DMS114 treated with DMSO at 0.1 percent for 48 hours (cell line): ENCODE measurements around the gene TSPYL4.
"Not testable (repeated sequence)": the region's sequence is repeated elsewhere in the genome, so short reads cannot be mapped to it uniquely, and the experiment has no call there.

Experiments used
- DNase-seq: peaks from one replicate; lab custom pipeline; 2025; ENCODE audit not compliant: unreplicated experiment; lab: John Stamatoyannopoulos, UW

The TSPYL4 gene

DNA sequence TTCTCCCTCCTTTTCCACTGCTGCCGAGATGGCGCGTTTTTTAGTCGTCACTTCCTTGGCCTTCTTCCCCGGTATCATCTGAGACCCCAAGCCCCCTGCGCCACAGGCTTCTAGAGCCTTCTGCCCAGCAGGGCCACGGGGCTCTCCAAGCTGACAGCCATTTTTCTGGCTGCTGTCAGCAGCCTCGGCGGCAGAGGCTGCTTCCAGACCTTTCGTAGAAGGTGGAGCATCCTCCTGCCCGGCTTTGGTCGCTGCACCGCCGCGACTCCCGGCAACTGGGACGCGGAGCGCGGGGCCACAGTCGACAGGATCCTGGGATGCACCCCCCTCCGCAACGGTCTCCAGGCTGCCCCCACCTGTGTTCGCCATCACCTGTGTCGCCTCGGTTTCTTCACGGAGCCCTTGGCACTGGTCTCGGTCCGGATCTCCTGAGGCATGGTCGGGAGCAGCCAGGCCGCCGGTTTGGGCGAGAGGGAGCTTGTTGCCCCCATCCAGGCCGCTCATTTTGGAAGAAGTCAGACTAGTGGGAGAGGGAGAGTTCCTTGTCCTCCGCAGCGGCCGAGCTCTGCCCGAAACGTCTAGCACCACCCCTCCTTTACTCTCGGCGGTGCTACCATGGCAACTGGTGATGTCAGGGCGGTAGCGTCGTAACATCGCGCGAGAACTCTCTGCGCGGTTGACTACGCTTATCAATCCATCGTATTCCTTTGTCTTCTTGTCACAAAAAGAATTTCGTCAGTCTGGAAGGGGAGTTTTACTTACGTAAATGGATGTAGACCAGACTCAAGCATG lies at the start of gene TSPYL4:
Gene TSPYL4 (minus strand): TSS at position 571 of the 792 bp plus-strand sequence. CDS start 67 bp downstream, at position 504.
- DNase-seq = peak; percentile 89

DNA sequence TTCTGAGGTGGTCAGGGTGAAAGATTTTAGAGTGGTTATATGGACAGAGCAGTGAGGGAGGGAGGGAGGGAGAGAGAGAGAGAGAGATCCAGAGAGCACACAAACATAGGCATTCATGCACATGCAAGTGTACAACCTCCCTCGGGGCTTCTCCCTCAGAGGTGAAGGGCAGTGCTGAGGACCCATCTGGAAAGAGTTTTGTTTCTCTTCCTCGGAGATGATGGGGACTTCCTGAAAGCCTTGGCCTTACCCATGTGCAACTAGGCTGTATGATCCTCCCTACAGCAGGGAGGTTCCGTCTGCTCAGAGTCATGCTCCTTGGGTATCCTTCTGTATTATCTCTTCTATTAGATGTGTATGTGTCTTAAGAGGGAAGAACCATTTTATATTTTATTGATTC lies 47.2 kb upstream of the TSPYL4 start:
- no peak for DNase-seq

DNA sequence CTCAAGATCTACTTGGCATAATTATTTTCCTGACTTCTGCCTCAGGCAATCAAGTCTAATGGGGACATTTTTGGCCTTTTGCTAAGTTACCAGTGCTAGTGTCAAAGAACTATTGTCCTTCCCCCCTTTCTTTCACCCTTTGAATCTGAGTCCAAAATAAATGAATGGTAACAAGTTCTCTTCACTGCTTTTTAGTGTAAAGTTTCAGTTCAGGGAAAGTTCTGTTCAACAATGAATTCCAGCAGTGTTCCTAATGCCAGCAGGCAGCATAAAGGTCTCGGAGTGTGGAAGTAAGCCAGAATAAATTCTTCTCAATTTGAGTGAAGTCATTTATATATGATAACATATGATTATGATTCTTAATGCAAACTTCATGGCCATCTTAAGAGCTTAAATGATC lies 46.7 kb upstream of the TSPYL4 start:
- no peak for DNase-seq

DNA sequence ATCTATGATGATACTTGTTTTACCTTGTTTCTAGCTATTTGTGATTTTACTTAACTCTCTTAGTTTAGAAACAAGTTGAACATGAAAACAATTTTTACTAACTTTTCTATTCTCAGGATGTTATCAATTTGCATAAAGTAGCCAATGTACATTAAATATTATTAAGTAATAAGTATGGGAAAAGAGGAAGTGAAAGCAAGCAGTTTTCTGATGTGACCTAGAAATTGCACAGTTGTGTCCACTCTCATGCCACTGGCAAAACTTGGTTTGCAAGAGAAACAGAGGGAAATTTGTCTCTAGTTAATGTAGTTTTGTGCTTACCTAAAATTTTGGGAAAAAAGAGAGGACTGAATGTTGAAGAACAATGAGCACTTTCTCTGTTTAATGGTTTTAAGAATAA lies 45.1 kb upstream of the TSPYL4 start:
- no peak for DNase-seq

DNA sequence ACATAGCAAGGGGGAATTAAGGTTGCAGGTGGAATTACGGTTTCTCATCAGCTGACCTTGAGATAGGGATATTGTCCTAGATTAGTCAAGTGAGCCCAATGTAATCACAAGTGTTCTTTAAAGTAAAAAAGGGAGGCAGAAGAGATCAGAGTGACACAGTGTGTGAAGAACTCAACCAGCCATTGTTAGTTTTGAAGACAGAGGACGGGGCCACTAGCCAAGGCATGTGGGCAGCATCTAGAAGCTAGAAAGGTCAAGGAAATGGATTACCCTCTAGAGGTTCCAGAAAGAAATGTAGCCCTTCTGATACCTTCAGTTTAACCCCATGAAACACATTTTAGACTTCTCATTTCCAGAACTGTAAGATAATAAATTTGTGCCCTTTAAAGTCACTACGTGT lies 44.4 kb upstream of the TSPYL4 start:
- DNase-seq = no peak

DNA sequence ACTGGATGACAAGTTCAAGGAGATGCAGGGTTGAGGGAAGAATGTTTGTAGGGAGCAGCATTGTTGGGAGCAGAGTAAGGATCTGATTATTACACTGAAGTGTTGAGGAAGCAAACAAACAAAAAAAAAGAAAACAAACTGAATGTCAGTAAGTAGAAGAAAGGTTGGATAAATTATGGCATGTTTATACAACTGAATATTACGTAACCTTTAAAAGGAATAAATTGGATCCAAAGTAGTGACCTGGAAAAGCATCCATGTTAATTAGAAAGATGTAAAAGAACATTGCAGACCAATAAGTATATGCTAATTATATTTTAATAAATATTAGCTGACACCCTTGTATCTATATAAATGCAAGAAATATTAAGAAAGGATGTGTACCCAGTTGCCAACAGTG lies 38.7 kb upstream of the TSPYL4 start:
- no peak for DNase-seq

DNA sequence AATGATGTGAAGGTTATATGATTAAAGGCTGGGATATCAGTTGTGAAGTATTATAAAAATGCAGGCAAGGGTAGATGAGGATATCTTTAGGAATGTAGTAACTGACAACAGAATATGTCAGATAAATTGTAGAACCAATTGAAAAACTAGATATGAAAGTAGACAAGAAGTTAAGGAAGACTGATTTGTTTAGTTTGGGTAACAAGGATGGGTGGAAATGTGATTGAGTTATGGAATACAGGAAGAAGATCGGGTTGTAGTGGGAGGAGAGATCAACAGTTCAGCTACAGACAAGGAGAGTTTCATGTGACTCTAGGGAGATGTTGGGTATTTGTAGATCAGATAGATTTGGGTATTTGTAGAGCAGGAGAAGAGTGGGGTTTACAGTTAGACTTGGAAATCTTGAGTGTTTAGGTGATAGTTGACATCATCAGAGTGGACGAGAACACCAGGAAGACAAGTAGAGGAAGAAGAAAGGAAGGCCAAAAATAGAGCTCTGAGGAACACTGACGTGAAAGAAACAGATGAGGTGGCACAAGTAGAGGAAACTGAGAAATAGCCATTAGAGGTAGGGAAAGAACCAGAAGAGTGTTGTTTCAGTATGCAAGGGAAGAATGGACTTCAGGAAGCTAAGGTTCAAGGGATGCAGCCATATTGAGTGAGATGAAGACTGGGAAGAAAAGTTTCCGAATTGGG lies 38.0 kb upstream of the TSPYL4 start:
- DNase-seq = no peak

DNA sequence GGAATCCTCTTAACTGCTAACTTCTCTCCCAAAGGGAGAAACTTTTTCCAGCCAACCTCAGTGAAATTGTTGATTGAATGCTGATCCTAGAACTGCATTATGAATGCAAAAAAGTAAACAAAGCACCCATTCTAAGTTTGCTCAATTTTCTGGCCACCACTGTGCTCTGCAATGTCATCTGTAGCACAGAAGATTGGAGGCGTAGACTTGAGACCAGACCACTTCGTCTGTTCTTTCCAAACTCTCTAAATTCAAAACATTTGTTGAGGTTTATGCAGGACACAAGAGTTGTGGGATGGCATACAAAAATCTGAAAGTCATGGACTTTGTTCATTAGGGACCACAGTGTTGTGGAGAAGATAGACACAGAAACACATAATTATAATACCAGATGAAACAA lies 36.9 kb upstream of the TSPYL4 start:
- no peak for DNase-seq

DNA sequence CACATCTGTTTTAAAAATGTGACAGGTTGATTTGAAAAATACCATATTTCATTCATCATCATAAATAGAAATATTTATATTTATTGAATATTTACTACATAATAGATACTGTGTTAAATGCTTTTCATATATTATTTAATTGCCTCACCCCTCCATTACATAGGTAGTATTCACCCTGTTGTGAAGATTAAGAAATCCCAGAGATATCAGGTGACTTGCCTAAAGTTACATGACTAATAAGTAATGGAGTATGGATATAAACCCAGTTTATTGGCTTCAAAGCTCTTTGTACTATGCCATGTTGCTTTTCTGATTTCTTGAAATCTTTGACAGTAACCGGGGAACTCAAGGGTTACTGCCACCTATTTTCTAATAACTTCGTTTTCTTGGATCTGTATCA lies 36.0 kb upstream of the TSPYL4 start:
- no peak for DNase-seq

DNA sequence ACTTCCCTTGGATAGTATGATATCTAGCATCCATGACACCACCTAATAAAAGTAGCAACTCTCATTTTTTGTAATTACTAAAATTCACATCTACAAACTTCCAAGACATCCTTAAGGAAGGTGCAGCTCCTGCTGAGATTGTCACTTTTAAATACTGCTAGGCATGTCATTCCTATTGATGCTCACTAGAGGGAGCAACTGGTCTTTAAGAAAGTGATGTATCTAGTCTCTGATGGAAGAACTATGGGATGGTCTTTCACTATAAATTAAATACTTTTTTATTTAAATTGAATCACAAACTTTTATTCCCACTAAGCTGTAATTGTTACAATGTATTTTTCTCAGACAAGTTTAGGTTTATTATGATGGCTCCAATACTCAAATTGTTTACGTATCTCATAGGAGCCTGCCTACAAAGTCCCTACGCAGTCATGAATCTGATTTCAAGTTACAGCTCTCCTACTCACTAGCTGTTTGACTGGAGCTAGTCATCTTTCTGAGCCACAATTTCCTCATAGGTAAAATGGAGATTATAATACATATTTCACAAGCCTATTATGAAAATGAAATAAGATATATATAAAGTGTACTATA lies 33.9 kb upstream of the TSPYL4 start:
- DNase-seq = peak; percentile 83

DNA sequence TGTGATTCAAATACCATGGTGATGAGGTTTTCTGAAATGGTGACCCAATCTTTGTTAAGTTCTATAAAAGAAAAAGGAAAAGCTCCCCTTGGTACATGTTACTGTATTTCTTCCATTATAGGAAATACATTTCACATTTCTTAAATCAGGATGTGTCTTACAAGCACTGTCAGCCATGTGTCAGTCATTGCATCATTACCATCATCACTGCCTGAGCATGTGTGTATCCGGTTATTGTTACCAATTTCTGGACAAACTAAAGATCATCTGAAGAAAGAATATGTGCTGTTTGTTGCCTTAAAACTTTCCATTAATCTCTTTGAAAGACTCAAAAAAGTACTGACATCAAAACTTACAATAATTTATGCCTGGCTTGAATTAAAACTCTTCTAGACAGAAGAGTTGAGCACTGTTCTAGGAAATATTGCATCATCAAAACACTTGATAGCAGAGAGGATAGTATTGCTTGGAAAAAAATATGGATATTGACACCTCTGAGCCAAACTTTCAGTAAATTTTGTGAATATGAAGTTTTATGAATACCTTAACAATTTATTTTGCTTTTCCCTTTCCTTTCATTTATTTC lies 33.0 kb upstream of the TSPYL4 start:
- no peak for DNase-seq

DNA sequence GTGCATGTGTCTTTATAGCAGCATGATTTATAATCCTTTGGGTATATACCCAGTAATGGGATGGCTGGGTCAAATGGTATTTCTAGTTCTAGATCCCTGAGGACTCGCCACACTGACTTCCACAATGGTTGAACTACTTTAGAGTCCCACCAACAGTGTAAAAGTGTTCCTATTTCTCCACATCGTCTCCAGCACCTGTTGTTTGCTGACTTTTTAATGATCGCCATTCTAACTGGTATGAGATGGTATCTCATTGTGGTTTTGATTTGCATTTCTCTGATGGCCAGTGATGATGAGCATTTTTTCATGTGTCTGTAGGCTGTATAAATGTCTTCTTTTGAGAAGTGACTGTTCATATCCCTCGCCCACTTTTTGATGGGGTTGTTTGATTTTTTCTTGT lies 31.1 kb upstream of the TSPYL4 start:
- not testable (repeated sequence) for DNase-seq

DNA sequence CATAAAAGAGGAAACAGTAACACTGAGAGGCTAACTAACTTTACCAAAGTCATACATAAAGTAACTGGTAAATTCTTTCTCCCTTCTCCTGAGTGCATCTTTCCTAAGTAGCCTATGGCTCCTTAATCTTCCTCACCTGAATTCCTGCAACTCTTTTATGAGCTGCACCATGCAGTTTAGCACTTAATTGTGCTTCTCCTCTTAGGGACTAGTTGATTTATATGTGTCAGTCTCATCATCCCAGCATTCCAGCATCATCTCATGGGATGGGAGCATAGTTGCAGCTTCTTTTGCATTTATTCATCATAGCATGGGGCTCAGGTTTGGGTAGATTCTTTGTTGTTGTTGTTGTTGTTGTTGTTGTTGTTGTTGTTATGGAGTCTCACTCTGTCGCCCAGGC lies 29.3 kb upstream of the TSPYL4 start:
- DNase-seq = no peak

DNA sequence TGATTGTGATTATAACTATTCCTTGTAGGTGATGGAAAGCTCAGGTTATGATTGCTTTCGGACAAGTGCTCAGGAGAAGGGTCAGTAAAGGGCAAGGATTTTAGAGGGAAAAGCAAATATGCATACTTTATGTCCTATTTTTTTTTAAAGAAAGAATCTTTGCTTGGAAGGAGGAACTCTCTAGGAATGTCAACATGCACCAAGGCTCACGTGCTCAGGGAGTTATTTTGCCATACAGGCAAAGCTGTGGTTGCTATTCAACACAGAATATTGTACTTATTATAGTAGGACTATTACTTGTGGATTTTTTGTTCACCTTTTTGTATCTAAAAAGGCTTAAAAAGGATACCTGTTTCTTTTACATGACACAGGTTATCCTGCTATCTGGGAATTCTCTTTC lies 28.8 kb upstream of the TSPYL4 start:
- DNase-seq = no peak

DNA sequence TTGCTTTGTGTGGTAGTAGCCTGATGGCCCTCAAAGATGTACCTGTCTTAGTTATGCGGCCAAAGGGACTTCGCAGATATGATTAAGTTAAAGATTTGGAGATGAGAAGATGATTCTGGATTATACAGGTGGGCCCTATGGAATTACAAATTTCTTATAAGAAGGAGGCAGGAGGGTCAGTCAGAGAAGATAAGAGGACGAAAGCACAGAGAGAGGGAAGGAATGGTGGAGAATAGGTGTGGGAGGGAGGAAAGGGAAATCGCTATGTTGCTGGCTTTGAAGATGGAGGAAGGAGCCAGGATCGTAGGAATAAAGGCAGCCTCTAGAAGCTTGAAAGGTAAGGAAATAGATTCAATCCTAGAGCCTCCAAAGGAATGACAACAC lies 27.1 kb upstream of the TSPYL4 start:
- DNase-seq = no peak

DNA sequence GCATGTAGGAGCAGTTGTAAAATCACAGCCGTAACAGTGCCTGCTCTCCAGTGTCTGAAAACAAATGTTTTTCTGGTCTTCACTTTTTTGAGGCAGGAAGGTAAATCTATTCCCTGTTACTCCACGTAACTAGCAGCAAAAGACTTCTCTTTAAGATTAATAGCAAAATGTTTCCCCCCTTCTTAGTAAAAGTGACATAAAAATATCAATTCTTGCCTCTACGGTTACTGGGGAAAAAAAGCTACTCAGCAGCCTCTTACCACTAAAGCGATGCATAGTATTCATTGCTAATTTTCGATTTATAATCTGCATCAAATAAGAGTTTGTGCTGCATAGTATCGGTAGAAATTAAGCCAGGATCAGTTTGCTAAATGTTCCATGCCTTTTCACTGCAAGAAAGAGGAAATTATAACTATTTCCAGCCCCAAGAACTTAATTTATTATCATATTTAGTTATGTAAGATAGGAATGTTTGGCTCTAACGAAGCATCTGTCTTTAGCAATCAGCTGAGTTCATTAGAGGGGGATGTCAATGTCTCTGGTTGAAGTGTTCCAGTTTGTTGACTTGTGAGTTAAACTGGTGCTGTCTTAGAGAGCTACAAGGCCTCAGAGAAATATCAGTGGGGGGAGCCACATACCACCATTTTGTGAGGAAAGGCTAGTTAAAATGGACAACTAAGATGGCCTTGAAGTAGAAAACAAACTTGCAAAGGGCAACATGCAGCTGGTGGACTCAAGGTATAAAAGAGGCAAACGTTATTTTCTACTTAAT lies 26.5 kb upstream of the TSPYL4 start:
- peak; percentile 37 for DNase-seq

DNA sequence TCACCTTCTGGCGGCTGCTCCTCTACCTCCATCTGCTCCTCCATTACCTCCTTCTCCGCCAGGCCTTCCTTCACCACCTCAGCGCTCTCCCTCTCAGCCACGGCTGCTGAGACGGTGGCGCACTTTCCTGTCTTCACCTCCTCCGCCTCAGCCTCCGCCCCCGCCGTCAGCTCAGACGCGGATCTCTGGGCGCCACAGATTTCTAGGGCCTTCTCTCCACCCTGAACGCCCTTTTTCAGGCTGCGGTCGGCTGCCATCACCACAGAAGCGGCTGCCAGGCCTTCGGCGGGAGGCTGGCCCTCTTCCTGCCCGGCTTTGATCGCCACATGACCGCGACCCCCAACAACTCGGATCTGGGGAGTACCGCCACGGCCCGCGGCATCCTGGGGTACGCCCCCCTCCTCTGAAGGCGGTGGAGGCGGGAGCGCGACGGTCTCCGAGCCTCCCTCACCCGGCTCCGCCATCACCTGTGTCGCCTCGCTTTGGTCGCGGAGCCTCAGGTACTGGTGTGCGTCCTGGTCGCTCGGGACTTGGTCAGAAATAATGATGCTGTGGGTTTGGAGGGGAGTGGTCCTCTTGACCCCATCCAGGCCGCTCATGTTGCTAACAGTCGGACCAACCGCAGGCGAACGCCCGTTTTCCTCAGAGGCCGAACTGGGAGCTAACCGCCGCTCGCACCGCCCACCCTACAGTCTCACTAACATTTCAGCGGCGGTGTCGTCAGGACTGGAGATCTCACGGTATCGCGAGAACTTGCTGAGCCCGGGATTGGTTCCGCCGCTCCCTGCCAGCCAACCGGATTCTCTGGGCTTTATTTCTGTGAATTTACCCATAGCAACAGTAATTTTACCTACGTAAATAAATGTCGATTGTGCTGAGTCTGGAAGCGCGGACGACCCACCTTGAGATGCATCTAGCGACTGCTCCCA lies 25.6 kb upstream of the TSPYL4 start, which contains the start of gene TSPYL1:
Gene TSPYL1 (minus strand): TSS at position 699 of the 929 bp plus-strand sequence. CDS start 100 bp downstream, at position 599.
- DNase-seq = peak; percentile 97

DNA sequence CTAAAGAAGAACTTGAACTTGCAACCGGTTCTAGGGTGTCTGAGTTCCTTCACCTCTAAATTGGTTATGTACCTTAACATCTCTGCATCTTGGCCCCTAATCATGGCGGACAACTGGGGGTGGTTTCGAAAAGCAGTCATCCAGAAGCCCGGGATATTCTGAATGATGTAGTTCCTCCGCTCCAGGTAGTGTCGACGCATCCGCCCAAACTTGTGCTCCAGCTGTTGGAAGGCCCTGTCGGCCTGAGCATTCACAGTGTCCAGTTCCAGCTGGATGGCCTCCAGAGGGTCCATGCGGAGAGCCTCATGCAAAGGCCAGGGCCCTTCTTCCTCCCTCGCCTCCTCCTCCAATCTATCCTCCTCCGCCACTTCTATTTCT lies 25.0 kb upstream of the TSPYL4 start:
- no peak for DNase-seq

DNA sequence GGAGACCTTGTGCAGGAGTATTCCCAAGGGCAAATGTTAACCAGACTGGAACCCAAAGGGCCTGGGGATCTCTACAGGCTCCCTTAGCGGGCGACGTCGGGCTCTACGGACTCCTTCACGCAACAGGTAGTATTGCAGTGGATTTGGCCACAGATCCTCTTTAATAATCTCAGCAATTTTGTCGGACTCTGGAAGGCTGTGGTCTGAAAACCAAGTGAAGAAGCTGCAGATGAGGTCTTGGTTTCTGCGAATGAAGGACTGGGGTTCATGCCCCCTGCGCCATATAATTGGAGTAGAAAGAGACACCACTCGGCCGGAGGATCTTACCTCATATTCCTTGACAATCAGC lies 24.6 kb upstream of the TSPYL4 start:
- DNase-seq = no peak

DNA sequence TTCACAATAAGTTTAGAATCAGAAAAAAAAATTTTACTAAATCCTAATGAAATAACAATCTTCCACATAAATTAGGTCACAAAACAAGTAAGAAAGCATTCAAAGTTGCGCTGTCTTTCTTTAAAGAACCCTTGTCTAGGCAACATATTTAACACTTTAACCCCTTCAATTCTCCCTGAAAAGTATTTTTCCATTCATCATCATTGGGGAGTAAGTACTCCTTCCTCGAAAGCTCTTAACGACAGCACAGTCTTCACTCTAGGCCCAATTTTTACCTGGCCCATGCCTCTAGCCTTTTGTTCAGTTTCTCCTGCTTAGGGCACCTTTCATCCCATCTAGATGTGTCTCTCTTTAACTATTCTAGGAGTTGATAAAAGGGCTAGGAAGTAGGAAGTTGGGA lies 23.2 kb upstream of the TSPYL4 start:
- DNase-seq = peak; percentile 63
